ENCODE results near the gene CCDC69. TPM values are rescaled to one million over a fixed set of nuclear protein-coding genes. Genes with fewer than 3 reads are reported as not detected.

Gene CCDC69
- total RNA-seq, 1 experiment from 2014 or later, result not detected

DNA sequence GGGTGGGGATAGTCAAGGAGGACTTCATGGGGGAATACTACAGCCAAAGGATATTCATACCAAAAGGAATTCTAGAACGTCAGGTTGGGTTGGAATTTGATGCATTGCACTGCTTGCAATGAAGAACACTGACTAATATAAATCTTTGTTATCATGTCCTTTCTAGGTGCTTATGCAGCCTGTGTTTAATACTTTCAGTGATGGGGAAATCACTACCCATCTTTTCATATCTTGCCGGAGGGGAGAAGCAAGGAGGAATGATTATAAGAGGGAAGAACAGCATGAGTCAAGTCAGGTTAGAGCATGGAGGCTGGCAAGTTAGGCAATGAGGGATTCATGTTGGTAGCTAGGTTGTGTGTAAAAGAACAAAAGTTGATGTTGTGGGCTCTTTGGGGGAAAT, 5.1 kb upstream of the CCDC69 start:
- in situ Hi-C loops (cut with HindIII; ENCODE audit: low pct_unique_long_range_greater_than_20kb, low sequenced_read_pairs), result no loop called here

DNA sequence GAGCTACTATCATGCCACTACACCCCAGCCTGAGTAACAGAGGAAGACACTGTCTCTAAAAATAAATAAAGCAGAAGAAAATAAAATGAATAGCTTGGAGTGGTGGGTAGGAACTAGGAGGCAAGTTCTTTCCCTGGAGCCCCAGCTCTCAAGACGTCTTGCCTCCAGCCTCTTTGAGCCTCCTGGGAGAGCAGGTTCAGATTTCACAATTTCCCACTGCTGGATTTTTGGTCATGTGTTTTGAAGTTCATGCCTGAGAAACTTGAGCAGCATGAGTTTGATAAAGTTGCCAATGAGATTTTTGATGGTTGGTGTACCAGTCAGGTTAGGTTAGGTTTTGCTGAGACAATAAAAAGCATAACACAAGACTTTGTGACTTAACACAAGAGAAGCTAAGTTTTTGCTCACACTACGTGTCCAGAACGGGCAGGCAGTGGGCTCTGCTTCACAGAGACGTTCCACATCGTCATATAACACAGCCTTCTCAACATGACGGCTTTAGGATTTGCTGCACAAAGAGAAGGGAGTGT, 4.1 kb upstream of the CCDC69 start:
- no peak for DNase-seq (ENCODE audit: low read depth)
- in situ Hi-C loops (cut with HindIII; ENCODE audit: low pct_unique_long_range_greater_than_20kb, low sequenced_read_pairs), result no loop called here

More for the DNA sequence above, 5.1 kb upstream of the CCDC69 start:
- no peak for DNase-seq (ENCODE audit: low read depth)

DNA sequence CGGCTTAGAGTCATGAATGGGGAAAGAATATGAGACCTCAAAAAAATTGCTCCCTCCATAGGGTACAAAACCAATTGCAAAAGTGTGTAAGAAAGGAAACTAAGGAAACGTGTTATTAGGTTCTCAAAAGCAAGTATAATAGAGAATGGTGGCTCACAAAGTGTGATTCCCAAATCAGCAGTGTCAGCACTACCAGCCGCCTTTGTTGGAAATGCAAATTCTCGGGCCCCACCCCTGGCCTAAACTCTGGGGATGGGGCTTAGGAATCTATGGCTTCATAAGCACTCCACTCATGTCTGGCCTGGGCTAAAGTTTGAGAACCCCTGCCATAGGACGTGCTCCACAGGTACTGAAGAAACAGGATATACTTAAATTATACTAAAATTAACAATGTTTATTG, 1.6 kb upstream of the CCDC69 start:
- in situ Hi-C loops (cut with HindIII; ENCODE audit: low pct_unique_long_range_greater_than_20kb, low sequenced_read_pairs), result no loop called here

DNA sequence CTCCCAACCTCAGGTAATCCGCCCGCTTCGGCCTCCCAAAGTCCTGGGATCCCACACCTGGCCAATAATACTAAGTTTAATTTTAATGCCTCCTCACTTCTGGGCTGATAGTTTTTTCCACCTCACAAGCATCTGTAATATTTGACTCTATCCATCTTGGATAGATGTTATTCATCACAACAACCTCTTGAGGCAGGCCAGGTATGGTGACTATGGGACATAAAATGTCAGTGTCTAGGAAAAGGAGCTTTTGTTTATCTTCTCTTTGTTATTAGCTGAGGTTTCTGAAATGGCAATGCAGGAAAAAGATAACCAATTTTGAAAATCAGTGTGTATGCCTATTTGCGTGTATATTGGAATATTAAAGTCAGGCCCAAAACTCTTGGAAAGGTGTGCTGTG, 1.2 kb upstream of the CCDC69 start:
- in situ Hi-C loops (cut with HindIII; ENCODE audit: low pct_unique_long_range_greater_than_20kb, low sequenced_read_pairs), result no loop called here
- no peak for DNase-seq (ENCODE audit: low read depth)

More for the DNA sequence above, 1.6 kb upstream of the CCDC69 start:
- DNase-seq (ENCODE audit: low read depth), result no peak

DNA sequence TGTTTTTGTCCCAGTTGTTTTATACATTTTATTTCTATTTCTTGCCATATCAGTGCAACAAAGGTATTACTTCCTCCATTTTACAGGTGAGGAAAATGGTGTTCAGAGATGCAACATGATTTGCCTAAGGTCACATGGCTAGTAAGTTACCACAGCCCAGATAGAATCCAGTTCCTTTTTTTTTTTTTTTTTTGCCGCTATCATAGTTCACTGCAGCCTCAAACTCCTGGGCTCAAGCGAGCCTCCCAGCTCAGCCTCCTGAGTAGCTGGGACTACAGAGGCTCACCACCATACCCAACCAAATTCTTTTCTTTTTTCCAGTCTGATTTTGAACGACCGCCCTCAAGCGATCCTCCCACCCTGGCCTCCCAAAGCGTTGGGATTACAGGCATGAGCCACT, 480 bp upstream of the CCDC69 start:
- in situ Hi-C loops (cut with HindIII; ENCODE audit: low pct_unique_long_range_greater_than_20kb, low sequenced_read_pairs), result no loop called here
- DNase-seq (ENCODE audit: low read depth), result no peak

DNA sequence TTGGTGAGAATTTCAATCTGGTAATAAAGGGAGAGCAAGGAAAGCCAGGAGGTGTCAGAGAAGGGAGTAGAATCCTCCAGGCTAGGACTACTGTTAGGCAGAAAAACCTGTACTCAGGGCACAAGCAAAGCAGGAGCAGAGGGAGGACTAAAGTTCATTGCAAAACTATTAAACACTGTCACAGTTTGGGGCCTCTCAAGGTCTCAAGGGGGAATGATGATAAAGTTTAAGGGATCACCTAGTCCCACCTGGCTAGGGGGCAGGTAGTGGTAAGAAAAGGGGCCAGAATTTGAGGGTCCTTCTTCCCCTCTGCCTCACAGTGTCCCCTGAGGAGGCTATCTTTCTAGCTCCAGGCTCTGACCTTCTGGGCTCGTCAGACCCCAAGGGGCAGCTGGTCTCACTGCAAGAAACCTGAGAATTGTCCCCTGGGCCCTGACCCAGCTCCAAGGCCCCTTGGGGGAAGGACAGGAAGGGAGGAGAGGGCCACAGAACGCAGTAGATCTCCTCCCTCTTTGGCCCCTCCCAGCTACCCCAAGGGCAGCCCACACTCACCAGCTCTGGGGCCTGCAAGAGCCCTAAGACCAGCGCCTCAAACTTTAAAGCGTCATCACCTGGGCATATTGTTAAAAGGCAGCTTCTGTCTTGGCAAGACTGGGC, 974 bp downstream of the CCDC69 start:
- in situ Hi-C loops (cut with HindIII; ENCODE audit: low pct_unique_long_range_greater_than_20kb, low sequenced_read_pairs), result no loop called here
- no peak for DNase-seq (ENCODE audit: low read depth)

DNA sequence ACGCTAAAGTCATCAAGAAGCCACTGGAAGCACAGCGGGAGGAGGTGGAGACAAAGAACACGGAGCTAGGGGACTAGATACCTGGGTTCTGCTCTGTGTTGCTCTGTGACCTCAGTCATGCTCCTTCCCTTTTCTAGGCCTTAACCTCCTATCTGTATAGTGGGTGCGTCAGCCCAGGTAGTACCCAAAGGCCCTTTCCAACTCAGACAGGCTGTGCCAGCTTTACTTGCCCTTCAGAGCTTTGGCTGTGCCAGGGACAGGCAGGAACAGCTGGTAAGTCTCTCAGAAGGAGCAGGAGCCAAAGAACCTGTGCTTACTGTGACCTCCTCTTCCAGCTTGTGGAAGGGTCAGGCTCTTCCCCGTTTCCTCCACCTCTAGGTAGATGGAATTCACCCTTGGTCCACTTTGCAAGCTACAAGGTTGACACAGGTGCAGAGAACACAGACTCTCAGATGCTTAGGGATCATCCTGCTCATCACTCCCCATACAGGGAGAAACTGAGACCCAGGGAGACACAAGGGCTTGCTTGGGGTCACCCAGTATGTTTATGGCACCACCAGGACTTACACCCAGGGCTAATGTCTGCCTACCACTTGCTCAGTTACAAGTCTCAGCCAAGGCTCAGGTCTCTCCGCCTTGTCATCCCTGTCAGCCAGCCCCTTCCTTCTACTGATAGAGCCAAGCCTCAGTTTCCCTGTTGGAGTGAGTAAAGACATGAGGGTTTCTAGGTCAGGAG, 1.7 kb downstream of the CCDC69 start:
- no peak for DNase-seq (ENCODE audit: low read depth)

DNA sequence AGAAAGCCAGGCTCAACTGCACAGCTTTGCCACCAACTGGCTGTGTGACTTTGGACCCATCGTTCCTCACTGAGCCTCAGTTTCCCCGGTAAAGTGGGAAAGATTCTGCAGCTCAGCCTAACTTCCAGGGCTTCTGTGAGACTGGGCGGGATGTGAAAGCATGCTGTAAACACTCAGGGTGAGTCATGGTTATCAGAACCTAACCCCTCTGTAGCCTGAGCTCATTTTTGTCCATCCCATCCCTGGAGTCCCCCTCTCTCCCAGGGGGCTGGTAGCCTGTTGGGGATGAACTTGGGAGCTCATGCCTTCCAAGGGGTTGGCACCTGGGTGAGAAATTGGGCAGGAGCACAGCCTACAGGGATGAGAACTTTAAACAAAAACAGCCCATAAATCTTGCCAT, 2.3 kb downstream of the CCDC69 start:
- no peak for DNase-seq (ENCODE audit: low read depth)
- in situ Hi-C loops (cut with HindIII; ENCODE audit: low pct_unique_long_range_greater_than_20kb, low sequenced_read_pairs), result no loop called here

More for the DNA sequence above, 1.7 kb downstream of the CCDC69 start:
- in situ Hi-C loops (cut with HindIII; ENCODE audit: low pct_unique_long_range_greater_than_20kb, low sequenced_read_pairs), result no loop called here

DNA sequence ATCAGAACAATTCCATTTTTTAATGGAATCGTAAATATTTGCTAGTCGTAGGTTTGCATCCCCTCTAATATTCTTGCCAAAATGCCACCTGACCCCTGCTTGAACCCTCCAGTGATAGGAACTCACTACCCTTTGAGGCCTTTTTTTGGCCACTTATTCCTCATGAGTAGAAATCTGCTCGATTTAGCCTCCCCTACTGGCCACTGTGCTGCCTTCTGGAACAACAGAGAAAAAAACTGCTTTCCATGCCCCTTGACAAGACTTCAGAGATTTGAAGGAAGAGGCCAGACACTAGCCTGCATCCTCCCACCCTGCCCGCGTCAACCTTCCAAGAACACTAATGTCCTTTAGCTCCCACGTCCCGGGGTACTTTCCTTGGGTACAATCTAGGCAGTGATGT, 4.1 kb downstream of the CCDC69 start:
- DNase-seq (ENCODE audit: low read depth), result no peak
- in situ Hi-C loops (cut with HindIII; ENCODE audit: low pct_unique_long_range_greater_than_20kb, low sequenced_read_pairs), result no loop called here

DNA sequence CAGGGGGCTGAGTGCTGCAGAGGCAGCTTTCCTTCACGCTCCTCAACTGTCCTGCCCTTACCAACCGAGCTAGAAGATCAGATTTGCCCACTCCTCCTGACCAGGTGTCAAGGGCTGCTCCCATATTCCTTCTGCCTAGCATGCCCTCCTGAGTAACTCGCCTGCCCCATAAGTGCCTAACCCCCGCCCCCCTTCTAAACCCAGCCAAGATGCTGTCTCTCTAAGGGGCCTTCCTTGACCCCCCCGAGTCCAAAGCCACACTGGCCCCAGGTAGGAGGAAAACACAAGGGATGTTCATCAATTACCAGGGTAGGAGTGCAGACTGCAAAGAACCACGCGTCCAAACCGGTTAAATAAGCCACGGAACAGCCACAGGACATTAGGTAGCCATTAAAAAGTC, 4.8 kb downstream of the CCDC69 start:
- in situ Hi-C loops (cut with HindIII; ENCODE audit: low pct_unique_long_range_greater_than_20kb, low sequenced_read_pairs), result no loop called here
- no peak for DNase-seq (ENCODE audit: low read depth)

DNA sequence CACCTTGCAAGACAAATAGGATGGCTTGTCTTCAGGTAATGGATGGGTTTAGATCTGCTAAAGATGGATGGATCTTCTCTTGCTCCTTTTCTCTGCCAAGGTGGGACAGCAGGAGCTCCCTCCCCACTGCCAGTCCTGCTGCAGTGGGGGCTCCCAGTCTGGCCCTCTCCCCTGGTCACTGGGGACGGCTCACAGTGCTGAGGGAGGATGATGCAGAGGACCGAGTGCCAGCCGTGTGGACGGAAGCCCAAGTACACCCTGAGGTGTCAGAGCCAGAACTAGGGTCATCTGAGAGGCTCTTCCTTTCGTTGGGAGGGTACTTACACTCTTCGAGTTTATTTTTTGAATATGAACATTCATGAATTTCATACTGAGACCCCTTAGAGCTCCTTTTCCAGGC, 5.7 kb downstream of the CCDC69 start:
- DNase-seq (ENCODE audit: low read depth), result no peak
- in situ Hi-C loops (cut with HindIII; ENCODE audit: low pct_unique_long_range_greater_than_20kb, low sequenced_read_pairs), result no loop called here

DNA sequence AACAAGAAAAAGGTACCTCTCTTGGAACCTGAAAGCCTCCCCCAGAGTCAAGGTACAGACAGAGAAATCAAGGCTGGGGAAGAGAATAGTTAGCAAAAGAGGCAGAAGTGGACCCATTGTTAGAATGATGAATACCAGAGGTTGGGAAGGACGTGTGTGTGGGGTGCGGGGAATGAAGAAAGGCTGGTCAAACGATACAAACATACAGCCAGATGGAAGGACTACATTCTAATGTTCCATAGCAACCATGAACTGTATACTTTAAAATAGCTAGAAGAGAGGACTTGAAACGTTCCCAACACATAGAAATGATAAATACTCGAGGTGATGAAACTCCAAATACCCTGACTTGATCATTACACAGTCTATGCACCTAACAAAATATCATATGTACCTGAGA, 7.1 kb downstream of the CCDC69 start:
- in situ Hi-C loops (cut with HindIII; ENCODE audit: low pct_unique_long_range_greater_than_20kb, low sequenced_read_pairs), result no loop called here
- DNase-seq (ENCODE audit: low read depth), result no peak

DNA sequence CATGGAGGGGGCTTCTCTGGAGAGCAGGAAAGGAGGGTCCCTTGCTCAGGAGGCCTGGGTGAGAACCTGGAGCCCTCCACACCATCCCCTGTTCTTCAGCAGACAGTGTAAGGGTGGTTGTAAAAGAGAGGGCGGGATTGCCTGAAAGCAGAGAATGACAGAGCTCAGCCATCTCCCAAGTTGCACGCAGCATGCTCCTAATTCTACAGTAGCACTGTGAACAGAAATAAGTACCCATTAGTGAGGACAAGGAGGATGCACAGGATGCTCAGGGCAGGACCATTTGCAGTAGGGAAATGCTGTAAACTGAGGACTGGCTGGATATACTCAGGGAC, 8.4 kb downstream of the CCDC69 start:
- no peak for DNase-seq (ENCODE audit: low read depth)
- in situ Hi-C loops (cut with HindIII; ENCODE audit: low pct_unique_long_range_greater_than_20kb, low sequenced_read_pairs), result no loop called here

DNA sequence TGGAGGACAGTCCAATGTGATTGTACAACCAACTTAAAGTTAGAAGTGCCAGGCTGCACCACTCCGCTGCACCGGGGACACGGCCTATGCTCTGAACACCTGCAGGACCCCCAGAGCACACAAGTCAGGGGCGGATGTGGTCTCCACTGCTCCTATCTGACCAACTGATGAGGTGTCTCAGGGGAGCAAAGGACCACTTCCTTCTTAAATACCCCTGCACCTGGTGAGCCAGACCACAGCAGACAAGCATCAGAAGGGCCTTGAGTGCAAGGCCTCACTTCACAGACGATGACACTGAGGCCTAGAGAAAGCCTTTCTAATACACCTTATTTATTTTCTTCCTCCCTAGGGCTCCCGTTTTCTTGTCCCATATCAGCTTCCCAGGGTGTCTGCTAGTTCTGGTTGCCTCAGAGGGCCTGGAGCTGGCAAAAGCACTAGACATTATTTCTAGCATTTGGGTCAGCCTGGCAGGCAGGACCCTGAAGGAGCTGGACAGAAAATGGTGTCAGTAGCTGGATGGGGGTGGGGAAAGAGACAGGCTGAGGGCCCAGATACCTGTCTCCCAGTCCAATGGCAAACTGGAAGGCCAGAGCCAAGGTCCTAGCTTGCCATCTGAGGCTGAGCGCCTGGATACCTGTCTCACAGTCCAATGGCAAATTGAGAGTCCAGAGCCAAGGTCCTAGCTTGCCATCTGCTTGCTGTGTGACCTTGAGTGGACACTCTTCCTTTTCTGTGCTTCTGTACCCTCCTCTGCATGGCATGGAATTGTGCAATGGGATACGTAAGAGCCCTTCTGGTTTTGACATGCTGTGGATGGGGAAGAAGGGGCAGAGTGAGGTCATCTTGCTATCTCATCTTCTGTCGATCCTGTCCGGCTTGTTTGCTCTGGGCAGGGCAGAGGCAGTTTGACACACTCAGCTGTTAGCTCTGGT, 9.0 kb downstream of the CCDC69 start:
- in situ Hi-C loops (cut with HindIII; ENCODE audit: low pct_unique_long_range_greater_than_20kb, low sequenced_read_pairs), result no loop called here
- DNase-seq (ENCODE audit: low read depth), result no peak

DNA sequence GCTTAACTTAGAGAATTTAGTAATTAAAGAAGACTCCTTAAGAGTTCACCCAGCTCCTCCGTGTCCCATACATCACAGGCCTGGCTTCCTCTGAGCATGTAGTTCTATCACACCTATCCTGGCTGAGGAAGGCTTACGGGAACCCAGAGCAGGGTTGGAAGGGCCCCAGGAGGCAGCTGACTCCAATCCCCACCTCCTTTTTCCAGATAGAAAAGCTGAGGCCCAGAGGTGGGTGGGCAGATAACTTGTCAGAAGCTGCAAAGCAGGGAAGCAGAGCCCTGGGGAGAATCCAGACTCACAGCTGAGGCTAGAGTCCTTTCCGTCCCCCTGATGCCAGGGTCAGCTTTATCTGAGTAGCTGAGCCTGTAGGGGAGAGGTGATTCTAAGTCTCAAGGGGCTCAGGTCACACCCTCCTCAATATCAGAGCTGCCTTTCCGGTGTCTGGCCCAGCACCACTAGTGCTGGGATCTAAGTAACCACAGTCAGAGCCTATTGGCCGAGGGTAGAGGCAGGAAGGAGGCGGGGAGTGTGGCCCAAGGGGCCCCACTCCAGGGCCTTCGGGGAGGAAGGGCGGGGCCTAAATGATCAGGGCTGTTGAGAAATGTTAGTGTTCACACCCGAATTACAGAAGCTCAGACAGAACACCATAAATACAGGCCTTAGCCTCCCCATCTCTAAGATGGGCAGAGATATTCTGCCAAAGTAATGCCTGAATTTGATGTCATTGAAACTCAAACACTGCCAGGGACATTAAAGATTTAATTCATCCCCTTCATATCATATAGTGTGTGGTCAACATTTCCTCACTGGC, 9.9 kb downstream of the CCDC69 start:
- in situ Hi-C loops (cut with HindIII; ENCODE audit: low pct_unique_long_range_greater_than_20kb, low sequenced_read_pairs), result no loop called here
- DNase-seq (ENCODE audit: low read depth), result no peak

DNA sequence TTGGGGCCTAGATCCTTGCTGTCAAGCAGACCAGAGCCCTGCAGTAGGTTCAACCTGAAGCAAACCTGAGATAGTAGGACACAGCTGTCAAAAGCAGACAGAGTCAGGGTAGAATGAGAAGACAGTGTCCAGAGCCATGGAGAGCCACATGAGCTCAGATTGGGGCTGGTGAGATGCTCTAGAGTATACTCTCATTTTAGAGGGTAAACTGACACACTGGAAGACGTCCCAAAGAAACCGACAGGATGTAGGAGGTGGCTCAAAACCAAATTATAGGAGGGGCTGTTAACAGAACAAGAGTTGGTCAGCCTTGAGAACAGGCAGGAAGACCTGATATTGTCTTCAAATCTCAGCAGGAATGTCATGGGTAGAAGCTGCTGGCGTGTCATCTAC, 11.5 kb downstream of the CCDC69 start:
- DNase-seq (ENCODE audit: low read depth), result no peak
- in situ Hi-C loops (cut with HindIII; ENCODE audit: low pct_unique_long_range_greater_than_20kb, low sequenced_read_pairs), result no loop called here

DNA sequence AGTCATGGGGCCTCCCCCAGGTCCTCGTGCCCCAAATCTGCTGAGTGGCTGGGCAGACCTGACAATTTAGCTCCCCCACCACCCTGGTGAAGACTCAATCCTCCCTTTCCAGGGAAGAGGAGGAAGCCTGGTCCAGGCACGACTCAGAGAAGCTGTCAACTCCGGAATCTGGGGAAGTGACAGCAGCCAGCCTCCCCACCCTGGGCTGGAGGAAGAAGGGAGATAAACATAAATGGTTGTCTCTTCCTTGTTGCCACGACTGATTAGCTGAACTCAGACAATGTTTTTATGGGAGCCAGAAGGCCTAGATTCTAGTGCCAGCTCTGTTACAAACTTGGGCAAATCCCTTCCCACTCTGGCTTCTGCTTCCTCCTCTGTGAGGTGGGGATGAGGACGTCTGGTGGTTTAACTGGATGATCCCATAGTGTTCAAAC, 15.4 kb downstream of the CCDC69 start:
- in situ Hi-C loops (cut with HindIII; ENCODE audit: low pct_unique_long_range_greater_than_20kb, low sequenced_read_pairs), result no loop called here

DNA sequence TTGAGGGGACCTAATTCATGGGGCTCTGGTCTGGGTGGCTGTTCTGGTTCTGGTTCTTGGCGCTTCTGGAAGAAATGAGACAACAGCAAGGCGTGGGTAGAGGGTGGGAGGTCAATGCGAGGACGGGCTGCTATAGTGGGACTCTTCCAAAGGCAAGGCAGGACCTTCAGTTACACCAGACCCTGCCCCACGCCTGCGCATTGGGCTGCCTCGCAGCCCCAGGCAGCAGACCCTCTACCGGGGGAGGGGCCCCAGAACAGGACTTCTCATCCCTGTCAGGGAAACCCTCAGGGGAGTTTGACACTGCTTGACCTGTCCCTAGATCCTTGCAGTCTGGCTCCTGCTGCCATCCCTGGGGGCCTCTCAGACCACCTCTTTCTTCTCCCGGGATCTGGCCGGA, 18.5 kb downstream of the CCDC69 start:
- no peak for DNase-seq (ENCODE audit: low read depth)
- in situ Hi-C loops (cut with HindIII; ENCODE audit: low pct_unique_long_range_greater_than_20kb, low sequenced_read_pairs), result no loop called here

More for the DNA sequence above, 15.4 kb downstream of the CCDC69 start:
- no peak for DNase-seq (ENCODE audit: low read depth)

Measured in Caki2 (cell line).